AG09319 (cell line): ENCODE results near the gene KMT5B.

ENCODE experiments used
- DNase-seq: peaks from one replicate; pipeline ENCODE4 v3.0.0-alpha.2; 2010; ENCODE audit warnings: low read depth; ENCODE audit errors: extremely low read depth
- CTCF ChIP-seq: IDR thresholded peaks from 2 replicates; pipeline ENCODE4 v1.5.1; 2011; ENCODE audit warnings: low read depth, mild to moderate bottlenecking, inconsistent platforms, low read length, moderate library complexity

Gene KMT5B

DNA sequence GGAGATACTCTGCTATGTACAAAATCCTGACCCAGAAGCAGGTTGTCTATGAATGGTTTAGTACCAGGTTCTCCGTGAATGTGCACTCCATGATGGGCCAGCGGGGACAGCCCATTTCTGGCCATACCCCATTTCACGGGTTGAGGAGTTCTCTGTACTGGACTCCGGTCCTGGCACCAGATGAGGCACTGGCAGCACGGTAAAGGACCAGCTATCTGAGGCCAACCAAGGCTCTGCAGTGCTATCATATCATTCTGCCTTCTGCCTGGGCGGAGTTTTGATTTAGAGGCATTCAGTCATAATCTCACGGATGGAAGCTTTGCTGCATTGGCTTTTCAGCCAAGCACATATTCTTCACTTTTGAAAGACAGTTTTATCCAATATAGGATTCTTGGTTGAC lies 18.5 kb upstream of the KMT5B start:
- no peak for DNase-seq
- no peak for TF ChIP-seq CTCF

DNA sequence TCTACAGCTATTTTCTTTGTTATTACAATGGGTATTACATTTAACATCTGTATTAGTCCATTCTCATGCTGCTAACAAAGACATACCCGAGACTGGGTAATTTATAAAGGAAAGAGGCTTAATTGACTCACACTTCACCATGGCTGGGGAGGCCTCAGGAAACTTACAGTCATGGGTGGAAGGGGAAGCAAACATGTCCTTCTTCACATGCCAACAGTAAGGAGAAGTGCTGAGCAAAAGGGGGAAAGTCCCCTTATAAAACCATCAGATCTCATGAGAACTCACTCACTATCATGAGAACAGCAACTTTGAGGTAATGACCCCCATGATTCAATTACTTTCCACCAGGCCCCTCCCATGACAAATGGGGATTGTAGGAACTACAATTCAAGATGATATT lies 16.5 kb upstream of the KMT5B start:
- TF ChIP-seq CTCF: no peak
- DNase-seq: no peak

GRCh38 chr11:68226421-68226820 lies 13.3 kb upstream of the KMT5B start:
- TF ChIP-seq CTCF: no peak
- DNase-seq: no peak

GRCh38 chr11:68224606-68225005 lies 11.5 kb upstream of the KMT5B start:
- TF ChIP-seq CTCF: no peak
- no peak for DNase-seq

DNA sequence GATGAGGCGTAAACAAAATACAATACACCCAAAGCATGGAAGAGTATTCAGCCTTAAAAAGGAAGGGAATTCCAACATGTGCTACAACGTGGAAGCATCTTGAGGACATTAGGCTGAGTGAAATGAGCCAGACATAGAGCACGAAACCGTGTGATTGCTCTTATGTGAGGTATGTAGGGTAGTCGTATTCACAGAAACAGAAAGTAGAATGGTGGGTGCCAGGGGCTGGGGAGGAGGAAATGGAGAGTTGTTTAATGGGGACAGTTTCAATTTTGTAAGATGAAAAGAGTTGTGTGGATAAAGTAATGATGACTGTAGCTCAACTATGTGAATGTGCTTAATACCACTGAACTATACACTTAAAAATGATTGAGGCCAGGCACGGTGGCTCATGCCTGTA lies 10.2 kb upstream of the KMT5B start:
- no peak for DNase-seq

DNA sequence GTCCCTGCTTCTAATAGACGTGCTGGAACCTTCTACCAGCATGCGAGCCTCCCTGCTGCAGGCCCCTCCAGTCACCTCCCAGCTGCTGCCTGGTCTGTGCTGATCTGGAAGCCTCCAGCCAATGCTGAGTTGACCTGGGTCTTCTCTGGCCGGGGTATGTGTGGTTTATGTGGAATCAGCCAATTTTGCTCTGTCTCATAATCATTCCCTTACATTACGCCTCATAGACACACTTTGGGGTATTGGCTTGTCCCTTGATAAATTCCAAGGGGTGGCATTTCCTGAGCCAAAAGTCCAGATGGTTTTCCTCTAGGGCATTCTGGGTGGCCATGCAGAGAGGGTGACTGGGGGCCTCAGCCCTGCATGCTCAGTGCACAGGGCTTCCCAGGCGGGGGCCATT lies 8.3 kb upstream of the KMT5B start:
- no peak for TF ChIP-seq CTCF
- no peak for DNase-seq

More for the DNA sequence above, 10.2 kb upstream of the KMT5B start:
- TF ChIP-seq CTCF: no peak

- DNase-seq: no peak
- TF ChIP-seq CTCF: no peak
Measured at GRCh38 chr11:68216171-68216938, 3.3 kb upstream of the KMT5B start.
